Measurements from ENCODE around the gene TSHR. TPM values are rescaled to one million over a fixed set of nuclear protein-coding genes. Genes with fewer than 3 reads are reported as not detected.
A peak's percentile ranks its signal among the peaks of the same experiment; 100 is the strongest.

The TSHR gene
- total RNA-seq, 2 experiments from 2014 or later: 4.9 to 40.0 TPM

GRCh38 chr14:80987235-80988032 lies 32.0 kb downstream of the TSHR start:
- CTCF ChIA-PET (ENCODE audit: unreplicated experiment): interaction anchor here (0.7 to 2.5 kb wide), 8 partner anchors 9 to 182 kb away, joined by 3 to 30 read pairs (median 5); partner anchors contain the start of genes CEP128 and TSHR
- no TSS peak for BruUV-seq (replicated peaks)
- intact Hi-C loops (cut with micrococcal nuclease; ENCODE audit: unreplicated experiment): loop anchor here (1.0 to 10.0 kb wide), 5 partner anchors 33 to 773 kb away; partner anchors contain the start of gene DIO2
- Histone ChIP-seq H4K20me1 (ENCODE audit: insufficient read depth, low read length) (no peaks in the 10 kb centered on the region), H3K79me2 (ENCODE audit: insufficient read depth, low read depth, low read length) (no peaks in the 10 kb centered on the region), H3K9me3 (ENCODE audit: low read length) (peaks cover 7% of the 10 kb centered on the region; the same call in 1 of the 2 replicates), H3K4me2 (ENCODE audit: low read length) (peak overlapping the region; percentile 20; the same call in 1 of the 2 replicates), H3K4me3 (ENCODE audit: low read depth, low read length, poor library complexity, severe bottlenecking) (no peak overlapping the region), H3K4me1 (ENCODE audit: insufficient read depth, low read length, poor library complexity, severe bottlenecking) (peaks cover 50% of the 10 kb centered on the region), H3K27ac (ENCODE audit: low read depth, low read length, poor library complexity, severe bottlenecking) (peak overlapping the region; percentile 13), H3K9me2 (ENCODE audit: insufficient read depth, low read length) (no peaks in the 10 kb centered on the region), H2AFZ (ENCODE audit: low read length) (peak overlapping the region; percentile 73), H3K36me3 (ENCODE audit: insufficient read depth, low read length) (peaks cover 5% of the 10 kb centered on the region; the same call in 1 of the 2 replicates)
- TF ChIP-seq EZH2phosphoT487 (IDR thresholded peaks at IDR 0.05; ENCODE audit: borderline replicate concordance, low read depth, low read length) (no peak), CTCF (conservative IDR thresholded peaks at IDR 0.05; ENCODE audit: low read length) (peak; percentile 98)
- DNase-seq (ENCODE audit: low spot score): peak; percentile 89
- POLR2A ChIA-PET: interaction anchor here (0.6 to 18.9 kb wide), 9 partner anchors 9 to 190 kb away, joined by 3 to 267 read pairs (median 9); partner anchors contain the start of genes CEP128 and TSHR

- Histone ChIP-seq H3K36me3 (ENCODE audit: insufficient read depth, low read length) (peaks cover 5% of the 10 kb centered on the region; the same call in 1 of the 2 replicates), H3K9me3 (ENCODE audit: low read length) (peaks cover 7% of the 10 kb centered on the region; the same call in 1 of the 2 replicates), H3K79me2 (ENCODE audit: insufficient read depth, low read depth, low read length) (no peaks in the 10 kb centered on the region), H2AFZ (ENCODE audit: low read length) (peak overlapping the region; percentile 60; the same call in 1 of the 2 replicates), H3K4me2 (ENCODE audit: low read length) (peak overlapping the region; percentile 54; the same call in 1 of the 2 replicates), H3K27ac (ENCODE audit: low read depth, low read length, poor library complexity, severe bottlenecking) (no peak overlapping the region), H4K20me1 (ENCODE audit: insufficient read depth, low read length) (no peaks in the 10 kb centered on the region), H3K4me1 (ENCODE audit: insufficient read depth, low read length, poor library complexity, severe bottlenecking) (peaks cover 50% of the 10 kb centered on the region), H3K9me2 (ENCODE audit: insufficient read depth, low read length) (no peaks in the 10 kb centered on the region), H3K4me3 (ENCODE audit: low read depth, low read length, poor library complexity, severe bottlenecking) (no peak overlapping the region)
- CTCF ChIA-PET (ENCODE audit: unreplicated experiment): interaction anchor here (1.4 to 2.5 kb wide), 3 partner anchors 10 to 32 kb away, joined by 8 to 30 read pairs (median 9); partner anchors contain the start of gene TSHR
- no peak for TF ChIP-seq EZH2phosphoT487 (IDR thresholded peaks at IDR 0.05; ENCODE audit: borderline replicate concordance, low read depth, low read length)
- intact Hi-C loops (cut with micrococcal nuclease; ENCODE audit: unreplicated experiment): loop anchor here (5.0 to 10.0 kb wide), 4 partner anchors 133 to 773 kb away; partner anchors contain the start of gene DIO2
- POLR2A ChIA-PET: interaction anchor here (1.7 to 18.9 kb wide), 4 partner anchors 9 to 29 kb away, joined by 4 to 267 read pairs (median 8); partner anchors contain the start of gene TSHR
- DNase-seq (ENCODE audit: low spot score): no peak
- BruUV-seq (replicated peaks): no TSS peak
These were observed 32.8 kb downstream of the TSHR start for GRCh38 chr14:80988192-80988591.

GRCh38 chr14:80988735-80989429 lies 33.5 kb downstream of the TSHR start:
- Histone ChIP-seq H3K36me3 (ENCODE audit: insufficient read depth, low read length) (peaks cover 5% of the 10 kb centered on the region; the same call in 1 of the 2 replicates), H3K27ac (ENCODE audit: low read depth, low read length, poor library complexity, severe bottlenecking) (no peak overlapping the region), H3K9me2 (ENCODE audit: insufficient read depth, low read length) (no peaks in the 10 kb centered on the region), H3K4me1 (ENCODE audit: insufficient read depth, low read length, poor library complexity, severe bottlenecking) (peaks cover 50% of the 10 kb centered on the region), H3K9me3 (ENCODE audit: low read length) (peaks cover 7% of the 10 kb centered on the region; the same call in 1 of the 2 replicates), H3K4me2 (ENCODE audit: low read length) (peak overlapping the region; percentile 54), H4K20me1 (ENCODE audit: insufficient read depth, low read length) (no peaks in the 10 kb centered on the region), H3K79me2 (ENCODE audit: insufficient read depth, low read depth, low read length) (no peaks in the 10 kb centered on the region), H3K4me3 (ENCODE audit: low read depth, low read length, poor library complexity, severe bottlenecking) (no peak overlapping the region), H2AFZ (ENCODE audit: low read length) (peak overlapping the region; percentile 60; the same call in 1 of the 2 replicates)
- DNase-seq (ENCODE audit: low spot score): peak; percentile 42
- CTCF ChIA-PET (ENCODE audit: unreplicated experiment): no interaction called here
- TF ChIP-seq EZH2phosphoT487 (IDR thresholded peaks at IDR 0.05; ENCODE audit: borderline replicate concordance, low read depth, low read length) (no peak), CTCF (conservative IDR thresholded peaks at IDR 0.05; ENCODE audit: low read length) (no peak)
- no TSS peak for BruUV-seq (replicated peaks)
- POLR2A ChIA-PET: interaction anchor here (0.5 to 2.5 kb wide), 12 partner anchors 8 to 183 kb away, joined by 3 to 9 read pairs (median 4); partner anchors contain the start of gene TSHR
- intact Hi-C loops (cut with micrococcal nuclease; ENCODE audit: unreplicated experiment): loop anchor here (5.0 to 10.0 kb wide), 4 partner anchors 134 to 774 kb away; partner anchors contain the start of gene DIO2

All from OCI-LY7 (cell line).